ENCODE measurements around the gene DGKI. TPM values are rescaled to one million over a fixed set of nuclear protein-coding genes. Genes with fewer than 3 reads are reported as not detected.

Gene DGKI
- polyA plus RNA-seq, 3 donors, result 1.7 to 2.2 (median 2.0) TPM

DNA sequence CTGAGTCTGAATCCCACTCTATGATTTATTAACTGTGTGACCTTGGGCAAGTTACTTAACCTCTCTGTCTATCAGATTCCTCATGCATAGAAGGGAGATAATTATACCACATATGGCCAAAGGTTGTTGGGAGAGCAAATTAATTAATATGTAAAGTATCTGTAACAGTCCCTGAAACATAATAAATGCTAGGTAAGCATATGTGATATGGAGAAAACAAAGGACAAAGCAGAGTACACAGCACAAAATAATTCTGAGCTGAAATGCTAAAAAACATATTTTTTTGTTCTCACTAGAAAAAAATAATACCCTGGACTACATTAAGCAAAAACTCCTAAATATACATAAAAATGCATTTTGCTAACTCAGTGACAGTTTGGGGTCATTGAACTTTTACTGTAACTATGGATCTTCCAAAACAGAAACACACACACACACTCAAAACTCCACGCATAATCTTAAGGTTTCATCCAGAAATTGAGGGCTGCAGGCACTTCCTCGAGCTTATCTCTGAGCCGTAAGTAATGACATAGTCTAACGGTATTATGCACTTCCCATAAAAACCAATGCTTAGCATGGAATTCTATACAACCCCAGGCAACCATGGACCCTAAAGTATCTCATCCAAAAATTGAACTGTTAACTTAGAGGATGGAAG lies 301.6 kb downstream of the DGKI start:
- DNase-seq (ENCODE audit: extremely low read depth in 1 of 11, low read depth in 9 of 11, low spot score in 4 of 11), result peak in 1 of 11 donors; percentile 5

DNA sequence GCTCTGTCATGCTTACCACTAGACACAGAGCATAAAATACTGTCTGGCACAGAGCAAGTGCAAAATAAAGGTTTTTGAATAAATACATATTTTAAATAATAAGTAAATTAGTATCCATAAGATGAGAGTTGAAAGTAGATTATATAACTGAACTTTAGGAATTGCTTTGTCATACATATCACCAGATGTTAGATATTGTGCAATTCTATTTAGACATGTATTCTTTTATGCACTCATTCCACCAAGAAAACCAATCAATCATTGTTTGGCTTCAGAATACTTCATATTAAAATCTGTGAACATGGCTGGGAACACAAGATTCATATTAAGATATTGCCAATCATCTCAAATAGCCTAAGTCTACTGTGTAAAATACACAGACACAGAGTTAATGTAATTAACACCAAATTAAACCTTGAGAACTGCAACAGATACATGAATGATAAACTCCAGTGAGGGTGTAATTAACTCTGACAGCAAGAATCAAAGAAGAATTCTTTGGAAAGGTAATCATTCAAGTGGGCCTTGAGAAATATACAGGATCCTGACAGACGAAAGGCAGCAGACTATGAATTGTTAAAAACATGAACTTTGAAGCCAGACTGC lies 302.2 kb downstream of the DGKI start:
- DNase-seq (ENCODE audit: extremely low read depth in 1 of 11, low read depth in 9 of 11, low spot score in 4 of 11), result no peak

DNA sequence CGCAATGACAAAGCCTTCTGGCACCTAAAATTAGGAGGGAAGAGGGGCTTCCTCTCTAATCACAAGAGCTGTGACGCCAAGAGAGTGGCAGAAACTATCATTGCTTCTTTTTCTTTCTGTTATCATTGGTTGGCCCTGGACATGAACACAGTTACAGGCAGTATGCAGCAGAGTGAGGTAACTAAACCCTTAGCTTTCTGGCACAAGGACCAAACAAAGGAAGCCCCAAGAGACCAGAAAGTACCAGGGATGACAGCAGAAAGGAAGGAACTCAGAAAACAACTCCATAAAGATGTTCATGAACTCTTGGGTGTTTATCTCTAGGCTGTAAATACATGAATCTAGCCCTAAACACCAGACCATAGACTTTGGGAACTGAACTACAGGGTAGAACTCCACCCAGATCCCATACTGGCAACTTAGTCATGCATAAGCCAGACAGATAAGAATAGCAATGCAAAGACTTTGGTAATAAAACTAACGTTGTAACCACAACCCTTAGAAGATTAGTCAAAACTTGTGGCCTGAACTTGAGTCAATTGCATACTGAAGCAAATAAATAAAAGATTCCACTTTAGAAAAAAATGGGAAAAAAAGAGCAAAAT lies 307.6 kb downstream of the DGKI start:
- DNase-seq (ENCODE audit: extremely low read depth in 1 of 11, low read depth in 9 of 11, low spot score in 4 of 11), result no peak

DNA sequence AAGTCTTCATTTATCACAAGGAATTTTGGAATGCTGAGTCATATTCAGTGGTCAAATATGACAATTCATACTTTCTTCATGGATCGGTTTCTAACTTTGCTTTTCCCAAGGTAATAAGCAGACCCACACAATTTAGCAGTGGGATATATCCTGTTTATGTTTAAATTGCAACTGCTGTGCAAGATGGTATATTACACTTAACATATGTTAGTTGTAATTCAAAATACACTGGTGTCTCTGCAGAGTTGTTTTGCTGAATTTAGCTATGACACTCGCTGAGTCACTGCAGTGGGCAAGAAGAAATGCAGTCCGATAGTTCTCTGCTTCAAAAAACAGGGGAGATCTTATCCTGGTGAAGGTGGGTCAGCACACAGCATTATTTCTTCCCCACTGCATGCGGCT lies 308.4 kb downstream of the DGKI start:
- DNase-seq (ENCODE audit: extremely low read depth in 1 of 11, low read depth in 9 of 11, low spot score in 4 of 11), result no peak

DNA sequence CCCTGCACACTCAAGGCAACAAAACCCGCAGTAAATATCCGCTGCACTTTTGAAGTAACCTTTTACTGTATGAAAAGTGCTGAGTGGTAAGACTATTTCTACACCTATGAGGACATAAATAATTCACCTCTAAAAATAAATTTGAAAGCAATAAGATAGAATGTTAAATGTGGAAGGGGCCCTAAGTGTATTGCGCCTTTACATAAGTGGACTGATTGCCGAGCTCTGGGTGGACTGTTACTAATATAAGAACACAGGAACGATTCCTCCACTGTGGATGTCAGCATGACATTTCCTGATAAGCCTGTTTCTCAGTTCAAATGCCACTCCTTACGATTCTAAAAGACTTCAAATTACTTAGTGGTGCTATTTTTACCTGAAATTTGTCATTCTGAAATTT lies 311.2 kb downstream of the DGKI start:
- no peak for DNase-seq (ENCODE audit: extremely low read depth in 1 of 11, low read depth in 9 of 11, low spot score in 4 of 11)

DNA sequence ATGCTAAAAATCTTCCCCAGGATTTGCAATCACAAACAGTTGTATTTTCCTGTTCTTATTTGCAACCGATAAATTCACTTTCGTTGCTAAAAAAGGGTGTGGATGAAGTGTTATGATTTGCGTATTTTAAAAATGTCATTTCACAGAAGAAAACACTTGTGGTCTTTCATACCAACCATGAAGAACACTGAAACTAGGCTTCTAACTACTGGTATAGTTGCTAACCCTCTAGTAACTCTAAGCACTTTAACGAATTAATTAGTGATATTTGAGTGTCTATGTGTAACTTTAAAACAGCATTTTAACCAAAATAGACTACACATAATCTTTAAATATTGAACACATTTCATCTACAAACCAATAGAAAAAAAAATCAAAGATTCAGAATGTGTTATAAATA lies 315.1 kb downstream of the DGKI start:
- DNase-seq (ENCODE audit: extremely low read depth in 1 of 11, low read depth in 9 of 11, low spot score in 4 of 11), result no peak

DNA sequence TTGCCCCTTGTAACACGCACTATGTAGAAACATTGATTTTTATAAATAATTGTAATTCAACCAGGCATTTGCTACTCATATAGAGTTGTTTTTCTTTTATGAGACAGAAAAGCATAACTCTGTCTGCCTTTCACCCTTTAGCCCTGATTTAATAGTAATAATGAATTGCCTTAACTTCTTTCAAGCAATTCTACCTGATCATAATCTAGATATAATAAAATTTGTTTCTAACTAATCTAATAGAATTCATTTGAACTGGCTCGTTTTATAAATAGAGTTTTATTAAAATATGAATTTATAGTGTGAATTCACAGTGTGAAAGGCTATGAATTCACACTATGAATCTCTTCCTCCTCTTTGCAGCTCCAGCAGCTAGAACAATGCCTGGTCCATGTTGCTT lies 319.1 kb downstream of the DGKI start:
- no peak for DNase-seq (ENCODE audit: extremely low read depth in 1 of 11, low read depth in 9 of 11, low spot score in 4 of 11)

DNA sequence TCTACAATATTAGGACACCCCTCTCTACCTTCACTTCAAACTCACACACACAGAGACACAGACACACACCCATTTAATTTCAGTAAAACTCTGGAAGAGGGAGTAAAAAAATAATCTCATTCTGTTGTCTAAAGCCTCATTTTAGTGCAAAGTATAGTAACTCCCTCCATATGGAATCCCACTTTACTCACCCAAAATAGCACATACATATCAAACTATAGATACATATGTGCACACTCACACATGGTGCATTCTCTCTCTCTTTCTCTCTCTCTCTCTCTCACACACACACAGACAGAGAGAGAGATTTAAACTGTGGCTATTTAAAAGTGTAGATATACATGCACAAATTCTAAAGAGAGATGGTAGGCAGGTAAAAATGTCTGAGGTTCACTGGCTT lies 323.6 kb downstream of the DGKI start:
- no peak for DNase-seq (ENCODE audit: extremely low read depth in 1 of 11, low read depth in 9 of 11, low spot score in 4 of 11)

DNA sequence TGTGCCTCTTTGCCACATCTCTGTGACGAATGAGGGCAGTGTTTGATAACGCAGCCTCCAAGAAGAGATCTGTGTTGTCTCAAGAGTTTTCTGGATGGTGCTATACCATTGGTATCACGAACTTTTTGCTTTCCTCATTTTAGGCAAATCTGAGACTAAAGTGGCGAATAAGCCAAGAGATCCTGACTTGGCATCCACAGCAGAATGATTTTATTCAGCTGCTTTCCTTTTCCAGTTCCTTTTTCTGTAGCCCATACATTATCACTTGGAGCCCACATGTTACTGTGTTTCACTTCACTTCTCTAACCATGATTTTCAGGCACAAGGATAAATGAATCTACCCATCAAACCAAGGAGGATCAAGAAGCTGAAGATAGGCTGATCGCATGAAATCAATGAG lies 325.3 kb downstream of the DGKI start:
- DNase-seq (ENCODE audit: extremely low read depth in 1 of 11, low read depth in 9 of 11, low spot score in 4 of 11), result no peak

DNA sequence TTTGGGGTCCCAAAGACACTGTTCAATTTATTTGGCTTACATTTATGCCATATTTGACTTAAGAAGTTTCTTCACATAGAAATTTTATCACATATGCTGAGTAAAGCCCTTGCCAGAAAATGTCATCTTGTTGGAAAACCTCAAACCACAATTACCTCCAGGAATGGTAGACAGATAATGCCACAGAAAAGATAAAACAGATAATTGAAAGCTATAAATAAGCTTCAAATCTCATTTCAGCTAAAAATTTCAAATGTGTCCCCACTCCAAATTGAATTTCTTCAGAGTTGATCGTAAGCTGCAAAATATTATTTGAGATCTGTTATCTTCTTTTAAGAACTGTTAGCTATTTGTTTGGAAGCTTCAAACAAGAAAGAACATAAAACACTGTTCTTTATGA lies 326.8 kb downstream of the DGKI start:
- DNase-seq (ENCODE audit: extremely low read depth in 1 of 11, low read depth in 9 of 11, low spot score in 4 of 11), result no peak

DNA sequence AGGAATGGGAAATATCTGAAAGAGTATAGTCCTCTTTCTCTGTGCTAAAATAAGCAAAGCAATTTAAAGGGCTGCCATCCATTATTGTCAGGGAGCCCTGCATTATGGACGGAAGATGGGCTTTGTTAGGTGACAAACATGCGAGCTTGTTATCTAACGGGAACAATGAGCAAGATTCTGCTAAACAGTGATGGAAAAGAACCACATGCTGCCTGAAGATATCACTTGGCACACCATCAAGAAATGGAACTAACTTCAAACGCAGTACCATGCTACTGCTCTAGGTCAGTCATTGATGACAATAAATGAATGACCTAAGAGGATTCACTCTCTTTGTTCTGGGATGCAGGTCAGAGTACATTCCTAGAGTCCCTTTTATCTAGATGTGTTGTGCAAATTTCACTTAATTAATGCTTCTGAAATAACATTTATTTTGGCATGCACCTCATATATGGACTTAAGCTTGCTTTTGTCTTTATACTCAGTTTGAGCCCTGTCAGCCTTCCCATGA lies 327.5 kb downstream of the DGKI start:
- DNase-seq (ENCODE audit: extremely low read depth in 1 of 11, low read depth in 9 of 11, low spot score in 4 of 11), result no peak

DNA sequence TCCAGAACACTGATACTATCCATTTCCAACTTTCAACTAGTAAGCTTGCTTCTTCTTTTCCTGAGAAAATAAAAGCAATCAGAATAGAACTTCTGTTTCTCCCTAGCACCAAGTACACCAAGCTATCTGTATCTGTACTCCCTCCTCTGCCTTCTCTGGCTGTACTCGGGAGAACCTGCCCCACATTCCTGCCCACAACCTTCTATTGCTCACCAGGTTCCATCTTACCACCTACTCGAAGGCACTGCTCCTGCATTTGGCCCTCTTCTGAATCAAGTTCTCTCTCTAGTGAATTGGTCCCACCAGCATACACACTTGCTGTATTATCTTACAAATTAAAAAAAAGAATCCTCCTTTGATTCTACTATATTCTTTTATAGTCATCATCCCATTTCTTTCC lies 333.7 kb downstream of the DGKI start:
- DNase-seq (ENCODE audit: extremely low read depth in 1 of 11, low read depth in 9 of 11, low spot score in 4 of 11), result no peak

DNA sequence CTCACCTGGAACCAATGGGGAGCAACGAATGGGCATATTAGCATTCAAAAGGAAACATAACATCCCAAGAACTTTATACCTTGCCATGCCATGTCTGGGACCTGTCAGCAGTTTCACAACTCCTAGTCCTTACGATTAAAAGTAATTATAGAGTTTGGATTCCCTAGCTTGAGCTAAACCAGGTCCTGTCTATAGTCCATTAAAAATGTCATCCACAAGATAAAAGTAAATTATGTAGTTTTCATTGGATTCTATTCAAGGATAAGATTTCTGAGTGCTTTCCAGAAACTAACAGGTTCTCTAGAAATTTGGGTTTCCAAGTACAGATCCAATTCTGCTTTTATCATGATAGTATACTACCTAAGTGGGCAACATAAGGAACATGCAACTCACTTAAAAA lies 339.7 kb downstream of the DGKI start:
- no peak for DNase-seq (ENCODE audit: extremely low read depth in 1 of 11, low read depth in 9 of 11, low spot score in 4 of 11)

DNA sequence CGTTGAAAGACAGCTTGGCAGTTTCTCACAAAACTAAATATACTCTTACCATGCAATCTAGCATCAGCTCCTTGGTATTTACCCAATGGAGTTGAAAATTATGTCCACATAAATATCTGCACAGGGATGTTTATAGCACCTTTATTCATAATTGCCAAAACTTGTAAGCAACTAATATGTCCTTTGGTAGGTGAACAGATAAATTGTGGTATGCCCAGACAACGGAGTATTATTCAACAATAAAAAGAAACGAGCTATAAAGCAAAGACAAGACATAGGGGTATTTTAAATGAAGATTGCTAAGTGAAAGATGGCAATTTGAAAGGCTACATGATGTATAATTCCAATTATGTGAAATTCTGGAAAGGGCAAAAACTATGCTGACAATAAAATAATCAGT lies 340.7 kb downstream of the DGKI start:
- no peak for DNase-seq (ENCODE audit: extremely low read depth in 1 of 11, low read depth in 9 of 11, low spot score in 4 of 11)

DNA sequence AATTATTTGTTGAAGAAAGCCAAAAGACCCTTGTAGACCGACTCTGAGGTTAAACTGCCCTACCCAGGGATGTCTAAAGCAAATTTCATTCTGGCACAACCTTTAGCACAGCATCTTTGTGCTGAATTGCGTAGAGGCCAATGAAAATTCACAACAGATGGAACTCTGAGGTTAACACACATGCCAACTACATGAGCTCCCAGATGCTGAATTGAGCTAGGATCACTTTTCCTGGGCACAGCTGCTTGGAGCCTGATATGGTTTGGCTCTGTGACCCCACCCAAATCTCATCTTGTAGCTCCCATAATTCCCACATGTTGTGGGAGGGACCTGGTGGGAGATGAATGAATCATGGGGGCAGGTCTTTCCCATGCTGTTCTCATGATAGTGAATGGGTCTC lies 345.2 kb downstream of the DGKI start:
- DNase-seq (ENCODE audit: extremely low read depth in 1 of 11, low read depth in 9 of 11, low spot score in 4 of 11), result no peak

DNA sequence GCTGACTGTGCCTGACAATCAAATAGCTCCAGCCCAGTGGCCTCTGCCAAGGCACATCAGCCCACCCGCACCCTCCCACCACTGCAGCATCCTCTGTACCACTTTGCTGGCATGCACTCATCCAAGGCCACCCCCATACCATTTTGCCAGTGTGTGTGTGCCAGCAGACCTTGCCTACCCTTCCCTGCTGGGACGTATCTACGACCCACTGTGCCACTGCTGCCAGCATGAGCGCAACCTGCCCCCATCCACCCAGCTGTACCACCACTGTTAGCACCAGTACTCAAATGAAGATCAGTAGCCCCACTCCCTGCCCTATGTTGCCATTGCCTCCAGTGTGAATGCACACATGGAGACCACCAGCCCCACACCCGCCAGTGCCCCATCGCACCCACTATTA lies 353.9 kb downstream of the DGKI start:
- no peak for DNase-seq (ENCODE audit: extremely low read depth in 1 of 11, low read depth in 9 of 11, low spot score in 4 of 11)

DNA sequence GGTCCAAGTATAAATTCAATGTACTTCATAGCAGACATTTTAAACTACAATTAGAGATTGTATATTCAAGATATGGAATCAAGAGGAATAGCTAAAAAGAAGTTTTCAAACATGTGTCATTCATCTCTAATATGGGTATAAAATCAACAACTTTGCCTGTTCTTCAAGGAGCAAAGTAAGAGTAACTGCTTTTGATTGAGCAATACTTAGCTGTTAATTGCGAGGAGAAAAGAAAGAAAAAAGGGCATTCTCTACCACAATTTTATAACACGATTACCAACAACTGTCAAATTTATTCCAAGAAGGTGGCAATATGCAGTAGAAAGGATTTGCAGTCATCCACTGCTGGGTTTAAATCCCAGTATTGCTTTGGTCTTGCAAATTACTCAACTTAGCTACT lies 356.9 kb downstream of the DGKI start:
- no peak for DNase-seq (ENCODE audit: extremely low read depth in 1 of 11, low read depth in 9 of 11, low spot score in 4 of 11)

DNA sequence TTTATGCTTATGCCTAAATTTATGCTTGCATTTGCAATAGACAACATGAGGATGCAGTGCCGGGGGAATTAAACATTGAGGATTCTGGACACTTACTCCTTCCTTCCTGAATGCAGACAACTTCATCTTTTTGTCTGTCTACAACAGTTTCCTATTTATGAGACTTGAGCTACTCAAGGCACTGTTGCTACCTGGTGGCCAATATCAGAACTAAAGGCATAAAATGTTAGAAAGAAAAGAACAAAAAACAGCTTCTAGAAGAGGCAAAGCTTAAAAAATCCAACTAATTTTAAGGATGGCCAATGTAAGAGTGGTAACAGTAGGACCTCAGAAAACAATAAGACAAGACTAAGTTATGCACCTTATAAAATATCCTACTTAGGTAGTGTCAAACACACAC lies 358.7 kb downstream of the DGKI start:
- no peak for DNase-seq (ENCODE audit: extremely low read depth in 1 of 11, low read depth in 9 of 11, low spot score in 4 of 11)

DNA sequence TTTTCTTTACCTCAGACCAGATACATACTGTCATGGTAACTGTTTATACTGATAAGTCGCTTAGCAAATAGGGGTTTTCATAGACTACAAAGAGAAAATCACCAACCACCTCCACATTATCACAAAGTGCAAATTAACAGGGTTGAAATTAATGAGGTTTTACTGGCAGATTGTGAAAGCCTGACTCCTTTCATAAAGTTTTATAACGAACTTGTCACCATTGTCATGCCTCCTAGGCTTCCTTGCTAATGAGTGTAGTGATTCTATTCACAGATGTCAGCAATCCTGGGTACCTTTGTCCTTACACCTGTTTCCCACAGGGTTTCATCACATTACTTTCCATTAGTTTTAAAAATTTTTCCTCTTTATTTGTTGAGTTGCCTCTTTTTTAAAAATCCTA lies 361.0 kb downstream of the DGKI start:
- no peak for DNase-seq (ENCODE audit: extremely low read depth in 1 of 11, low read depth in 9 of 11, low spot score in 4 of 11)

DNA sequence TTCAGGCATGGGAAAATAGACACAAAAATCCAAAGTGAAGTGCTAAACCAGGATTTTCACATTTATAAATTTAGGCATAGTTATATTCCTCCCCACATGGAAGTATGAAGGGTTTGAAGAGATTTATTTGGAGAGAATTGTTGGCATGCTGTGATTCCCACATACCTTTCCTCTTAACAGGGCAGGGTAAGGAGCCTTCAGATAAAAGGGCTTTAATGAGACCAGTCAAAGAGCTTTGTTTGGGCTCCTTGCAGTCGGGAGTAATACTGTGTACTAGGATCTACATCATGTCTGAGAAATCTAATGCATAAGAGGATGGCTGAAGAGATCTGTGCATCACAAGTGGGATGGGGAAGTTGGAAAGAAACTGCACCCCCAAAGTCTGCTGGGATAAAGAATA lies 362.4 kb downstream of the DGKI start:
- DNase-seq (ENCODE audit: extremely low read depth in 1 of 11, low read depth in 9 of 11, low spot score in 4 of 11), result no peak

DNA sequence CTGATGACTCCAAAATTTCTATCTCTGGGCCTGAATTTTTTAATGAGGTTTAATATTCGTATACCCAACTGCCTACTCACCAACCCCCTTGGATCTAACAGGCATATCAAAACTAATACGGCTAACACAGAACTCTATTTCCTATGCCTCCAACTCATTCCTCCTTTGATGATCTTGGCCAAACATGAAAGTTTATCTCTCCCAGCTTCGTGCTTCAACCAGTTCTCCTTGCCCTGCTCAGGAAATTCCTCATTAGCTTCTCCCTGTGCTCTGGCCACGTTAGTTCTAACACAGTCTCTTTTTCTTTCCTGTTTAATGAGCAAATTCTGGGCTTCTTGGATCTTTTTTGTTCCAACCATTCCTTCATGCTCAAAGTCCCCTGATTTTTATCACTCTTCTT lies 364.3 kb downstream of the DGKI start:
- DNase-seq (ENCODE audit: extremely low read depth in 1 of 11, low read depth in 9 of 11, low spot score in 4 of 11), result no peak
